ENCODE measurements around the gene HLA-C.
"Not testable (repeated sequence)": the region's sequence is repeated elsewhere in the genome, so short reads cannot be mapped to it uniquely, and the experiment has no call there.

Gene HLA-C

GRCh38 chr6:31268836-31269235 is 3.1 kb downstream of the HLA-C start:
- DNase-seq, result peak; percentile 23

DNA sequence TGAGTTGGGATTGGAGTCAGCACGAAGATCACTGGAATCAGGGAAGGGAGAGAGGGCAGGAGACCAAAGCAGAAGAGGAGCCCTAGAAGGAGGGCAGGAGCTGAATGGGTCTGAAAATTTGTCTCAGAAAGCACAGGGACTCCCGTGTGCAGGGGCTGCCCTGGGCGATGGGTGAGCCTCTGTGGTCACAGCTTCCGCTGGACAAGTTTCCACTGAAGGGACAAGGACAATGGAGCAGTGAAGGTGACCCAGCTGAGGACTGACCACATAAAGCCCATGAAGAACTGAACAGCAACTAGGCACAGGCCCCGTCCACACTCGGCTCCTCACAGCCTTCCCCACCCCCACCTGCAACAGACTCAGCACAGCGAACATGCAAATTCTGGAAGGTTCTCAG is 3.5 kb downstream of the HLA-C start:
- DNase-seq, result no peak

DNA sequence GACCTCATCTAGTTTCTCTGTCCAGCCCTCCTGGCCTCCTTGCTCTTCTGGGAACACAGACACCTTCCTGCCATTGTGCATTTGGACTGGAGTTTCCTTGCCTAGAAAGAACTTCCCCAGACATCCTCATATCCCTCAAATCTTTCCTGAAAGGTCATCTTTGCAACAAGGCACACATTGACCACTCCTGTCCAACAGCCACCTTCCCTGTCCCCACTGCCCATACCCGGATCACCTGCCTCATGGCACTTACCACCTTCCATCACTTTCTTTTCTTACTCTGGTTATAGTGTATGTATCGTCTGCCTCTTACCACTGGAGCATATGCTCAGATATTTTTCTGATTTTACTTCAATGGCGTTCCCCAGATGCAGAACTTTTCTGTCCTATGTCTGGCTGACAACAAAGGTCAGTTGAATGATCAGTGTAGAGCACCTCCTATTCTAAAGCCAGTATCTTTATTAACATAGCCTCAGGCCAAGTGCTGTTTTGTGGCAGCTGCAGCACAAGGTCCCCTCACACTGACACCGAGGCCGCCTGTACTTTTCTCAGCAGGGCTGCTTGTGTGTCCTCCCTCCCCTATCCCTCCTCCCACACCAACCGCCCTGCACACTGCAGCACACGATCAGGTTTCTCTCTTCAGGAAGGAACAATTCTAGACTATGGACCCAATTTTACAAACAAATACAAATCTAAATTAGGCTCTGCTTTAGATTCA is 4.1 kb downstream of the HLA-C start:
- DNase-seq, result peak; percentile 11

DNA sequence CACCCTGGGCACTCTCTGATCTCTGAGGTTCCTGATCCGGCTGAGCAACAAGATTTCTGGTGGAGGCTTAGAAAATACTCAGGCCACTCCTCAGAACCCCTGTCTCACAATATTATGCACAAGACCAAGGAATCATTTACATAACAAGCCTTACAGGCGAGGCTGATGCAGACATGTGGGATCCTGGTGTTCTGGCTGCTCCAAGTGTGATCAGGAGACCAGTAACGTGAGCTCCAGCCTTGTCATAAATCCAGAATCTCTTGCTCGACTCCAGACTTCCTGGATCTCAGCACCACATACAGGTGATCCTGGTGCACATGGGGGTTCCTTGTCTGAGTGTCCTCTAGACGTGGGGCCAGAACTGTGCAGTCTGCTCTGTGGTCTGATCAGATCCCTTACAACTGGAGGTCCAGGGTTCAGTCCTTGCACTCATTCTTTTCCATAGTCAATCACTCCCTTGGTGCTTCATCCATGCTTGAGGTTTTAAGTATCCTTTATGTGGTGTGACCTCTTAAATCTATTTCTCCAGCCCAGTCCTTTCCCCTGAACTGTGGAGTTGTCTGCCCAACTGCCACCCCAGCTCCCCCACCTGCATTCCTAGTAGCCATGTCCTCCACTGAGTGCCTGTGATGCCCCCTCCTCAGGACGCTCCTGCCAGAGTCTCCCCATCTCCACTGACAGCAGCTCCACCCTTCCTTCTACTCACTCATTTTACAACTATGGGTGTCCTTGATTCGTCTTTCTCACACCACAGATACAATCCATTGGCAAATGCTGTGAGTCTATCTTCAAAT is 5.1 kb downstream of the HLA-C start:
- no peak for DNase-seq

- no peak for DNase-seq
Observed at GRCh38 chr6:31265926-31266325, 6.0 kb downstream of the HLA-C start.

GRCh38 chr6:31263346-31263933 is 8.5 kb downstream of the HLA-C start:
- not testable (repeated sequence) for DNase-seq

GRCh38 chr6:31259995-31260394 is 11.9 kb downstream of the HLA-C start:
- DNase-seq, result not testable (repeated sequence)

DNA sequence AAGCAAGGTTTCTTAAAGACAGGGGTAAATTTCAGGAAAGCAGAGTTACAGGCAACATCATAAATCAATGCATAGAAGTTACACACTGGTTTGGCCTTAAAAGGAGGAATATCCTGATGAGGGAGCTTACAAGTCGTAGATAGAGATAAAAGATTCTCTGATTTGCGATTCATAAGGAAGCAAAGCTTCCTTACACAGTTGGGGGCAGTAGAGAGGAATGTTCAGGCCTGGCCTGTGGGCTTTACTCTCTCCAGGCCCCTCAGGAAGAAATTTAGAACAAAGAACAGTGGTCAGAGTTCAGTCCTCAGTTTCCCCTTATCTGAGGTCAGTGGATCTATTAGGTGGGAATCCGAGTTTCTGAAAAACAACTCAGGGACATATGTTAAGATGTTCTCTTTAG is 19.3 kb downstream of the HLA-C start:
- no peak for DNase-seq

DNA sequence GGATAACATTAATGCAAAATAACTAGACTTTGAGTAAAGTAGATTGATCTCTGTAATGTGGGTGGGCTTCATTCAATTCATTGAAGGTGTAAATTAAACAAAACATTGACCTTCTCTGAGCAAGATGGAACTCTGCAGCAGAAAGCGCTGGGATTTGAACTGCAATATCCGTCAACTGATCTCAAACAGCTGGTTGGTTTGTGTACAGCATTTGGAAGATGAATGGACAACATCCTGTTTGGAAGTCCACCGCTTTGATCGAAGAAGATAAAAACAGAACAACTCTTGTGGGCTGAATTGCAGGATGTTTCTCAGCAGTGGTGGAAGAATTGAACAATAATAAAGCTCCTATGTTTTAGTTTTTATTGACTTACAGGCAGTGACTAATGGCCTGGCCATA is 20.6 kb downstream of the HLA-C start:
- no peak for DNase-seq

GRCh38 chr6:31249184-31249583 is 22.7 kb downstream of the HLA-C start:
- no peak for DNase-seq

DNA sequence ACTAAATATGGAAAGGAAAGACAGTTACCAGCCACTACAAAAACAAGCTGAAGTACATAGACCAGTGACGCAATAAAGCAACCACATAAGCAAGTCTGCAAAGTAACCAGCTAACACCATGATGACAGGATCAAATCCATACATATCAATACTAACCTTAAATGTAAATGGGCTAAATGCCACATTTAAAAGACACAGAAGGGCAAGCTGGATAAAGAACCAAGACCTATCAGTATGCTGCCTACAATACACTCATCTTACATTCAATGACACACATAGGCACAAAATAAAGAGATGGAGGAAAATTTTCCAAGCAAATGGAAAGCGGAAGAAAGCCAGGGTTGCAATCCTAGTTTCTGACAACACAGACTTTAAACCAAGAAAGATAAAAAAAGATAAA is 24.1 kb downstream of the HLA-C start:
- no peak for DNase-seq

DNA sequence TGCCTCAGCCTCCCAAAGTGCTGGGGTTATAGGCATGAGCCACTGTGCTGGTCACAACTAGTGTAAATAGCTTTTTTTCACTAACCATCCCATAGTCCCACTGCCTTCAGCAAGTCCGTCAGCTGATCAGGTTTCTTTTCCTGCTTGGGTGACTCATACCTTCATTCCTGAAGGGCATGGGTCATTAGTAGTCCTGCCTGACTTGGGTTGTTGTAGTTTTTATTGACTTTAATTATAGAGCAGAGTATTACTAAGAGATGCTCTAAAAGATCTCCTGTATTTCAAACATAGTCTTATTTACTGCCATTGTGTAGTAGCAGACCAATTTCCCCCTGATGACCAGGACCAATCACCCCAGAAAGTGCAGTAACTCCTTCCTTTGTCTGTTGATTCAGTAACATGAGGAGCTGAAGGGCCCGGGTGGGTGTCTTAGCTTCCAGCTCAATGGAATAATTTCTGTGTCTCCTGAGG is 25.8 kb downstream of the HLA-C start:
- no peak for DNase-seq

DNA sequence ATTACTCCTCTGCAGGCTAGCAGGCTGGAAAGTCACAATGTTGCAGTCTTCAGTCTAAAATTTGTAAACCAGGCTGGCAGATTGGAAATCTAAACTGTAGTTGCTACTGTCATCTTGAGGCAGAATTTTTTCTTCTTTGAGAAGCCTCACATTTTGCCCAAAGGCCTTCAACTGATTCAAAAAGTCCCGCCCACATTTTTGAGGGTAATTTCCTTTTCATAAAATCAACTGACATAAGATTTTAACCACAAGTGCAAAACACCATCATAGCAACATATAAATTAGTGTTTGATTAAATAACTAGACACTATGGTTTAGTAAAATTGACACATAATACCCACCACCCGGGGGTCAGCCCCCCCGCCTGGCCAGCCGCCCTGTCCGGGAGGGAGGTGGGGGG is 28.4 kb downstream of the HLA-C start:
- DNase-seq, result no peak

DNA sequence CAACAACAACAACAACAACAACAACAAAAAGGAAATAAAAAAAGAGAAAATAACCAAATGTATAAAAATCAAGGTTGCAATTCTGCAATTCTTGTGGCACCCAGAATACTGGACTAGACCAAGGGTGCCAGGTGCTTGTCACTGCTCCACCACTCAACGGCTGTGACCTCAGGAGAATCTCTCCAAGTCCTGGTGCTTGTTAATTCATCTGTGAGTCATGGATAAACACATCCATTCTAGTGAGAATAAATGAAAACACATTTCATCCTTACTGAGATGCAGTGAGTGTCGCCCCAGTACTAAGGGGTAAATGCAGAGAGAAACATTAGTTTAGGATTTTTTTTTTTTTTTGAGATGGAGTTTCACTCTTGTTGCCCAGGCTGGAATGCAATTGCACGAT is 32.0 kb downstream of the HLA-C start:
- no peak for DNase-seq

DNA sequence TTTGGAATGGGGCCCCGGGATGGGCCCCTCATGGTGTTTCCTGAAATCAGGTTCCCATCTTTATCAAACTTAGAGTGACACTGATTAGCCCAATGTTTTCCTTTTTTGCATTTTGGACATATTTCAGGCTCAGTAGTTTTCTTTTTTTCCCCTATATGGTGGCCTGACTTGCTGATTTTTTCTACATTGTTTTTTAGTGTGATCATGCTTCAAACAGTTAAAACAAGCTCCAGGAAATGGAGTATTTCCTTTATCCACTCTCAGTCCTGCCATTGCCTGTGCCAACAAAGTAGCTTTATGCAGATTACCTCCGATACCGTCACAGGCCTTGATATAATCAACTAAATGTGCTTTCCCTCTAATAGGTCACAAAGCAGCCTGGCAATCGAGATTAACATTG is 37.8 kb downstream of the HLA-C start:
- not testable (repeated sequence) for DNase-seq

DNA sequence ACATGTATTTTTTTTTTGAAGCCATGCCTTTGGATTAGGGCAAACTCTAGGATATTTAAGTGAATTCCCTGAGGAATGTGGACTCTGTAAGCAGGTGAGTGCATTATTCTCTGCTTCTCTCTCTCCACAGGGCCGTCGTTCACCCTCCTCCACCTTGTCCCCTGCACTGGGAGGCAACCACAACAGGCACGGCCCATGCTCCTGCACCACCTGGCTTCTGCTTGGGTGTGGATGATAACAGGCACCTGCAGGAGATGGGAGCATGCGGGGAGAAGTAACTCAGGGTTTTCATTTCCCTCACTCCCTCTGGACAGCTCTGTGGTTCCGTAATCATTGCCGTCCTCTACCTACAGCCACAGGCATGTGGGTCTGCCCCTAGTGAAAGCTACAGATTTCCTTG is 43.4 kb downstream of the HLA-C start:
- DNase-seq, result no peak

GRCh38 chr6:31227143-31227542 is 44.7 kb downstream of the HLA-C start:
- DNase-seq, result no peak

DNA sequence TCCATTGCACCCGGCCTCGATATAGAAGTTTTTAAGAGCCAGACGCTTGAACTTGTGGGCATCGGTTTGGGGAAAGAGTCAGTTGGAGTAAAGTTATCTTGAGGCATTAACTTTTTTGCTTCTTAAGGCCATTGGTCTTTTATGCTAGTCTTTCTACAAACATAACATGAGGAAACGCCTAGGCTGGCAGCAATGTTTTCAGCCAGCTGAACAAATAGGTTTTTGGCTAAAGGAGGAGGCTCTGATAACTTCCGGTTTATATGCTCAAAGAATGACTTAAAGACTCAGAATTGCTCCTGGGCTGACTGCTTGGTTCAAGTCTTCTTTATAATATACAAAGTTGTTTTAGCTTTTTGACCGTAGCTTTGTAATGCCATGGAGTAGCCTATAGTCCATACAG is 46.2 kb downstream of the HLA-C start:
- DNase-seq, result no peak

GRCh38 chr6:31222496-31222895 is 49.4 kb downstream of the HLA-C start:
- no peak for DNase-seq
